Chondrocyte (in vitro differentiated cells): ENCODE data around the gene INTS7. TPM values are rescaled to one million over a fixed set of nuclear protein-coding genes. Genes with fewer than 3 reads are reported as not detected.

Experiments
- DNase-seq: peaks from one replicate; pipeline ENCODE4 v3.0.0; 2021; ENCODE audit warnings: mixed read lengths, low spot score
- H3K27ac Mint-ChIP-seq: one replicate; pipeline ENCODE4 v1.8.0; 2021; ENCODE audit warnings: mild to moderate bottlenecking, moderate library complexity, mixed read lengths; ENCODE audit not compliant: unreplicated experiment
- H3K27me3 Mint-ChIP-seq: 2 replicates; pipeline ENCODE4 v1.8.0; 2021; ENCODE audit warnings: low read depth, mixed read lengths
- H3K36me3 Mint-ChIP-seq: 2 replicates; pipeline ENCODE4 v1.8.0; 2021; ENCODE audit warnings: low read depth, mixed read lengths
- H3K4me1 Mint-ChIP-seq: 2 replicates; pipeline ENCODE4 v1.8.0; 2021; ENCODE audit warnings: low read depth, mild to moderate bottlenecking, mixed read lengths
- H3K4me3 Mint-ChIP-seq: one replicate; pipeline ENCODE4 v1.8.0; 2021; ENCODE audit warnings: mild to moderate bottlenecking, moderate library complexity, mixed read lengths; ENCODE audit not compliant: unreplicated experiment
- H3K9me3 Mint-ChIP-seq: 2 replicates; pipeline ENCODE4 v1.8.0; 2021; ENCODE audit warnings: low read depth, mixed read lengths
- CTCF ChIP-seq: fragments of 200-600 bp; sonication (generic); IDR thresholded peaks from 2 replicates; pipeline ENCODE4 v1.5.0; 2021; ENCODE audit warnings: antibody characterized with exemption, mild to moderate bottlenecking, moderate library complexity
- microRNA-seq: library from miRNA; unstranded; fragments of <30 nt; microRNA quantifications from one replicate; pipeline ENCODE4 v1.2.0, GENCODE V29; 2020; ENCODE audit warnings: borderline number of aligned reads
- total RNA-seq: library from RNA; stranded (reverse); gene quantifications from 3 replicates; pipeline ENCODE4 v1.2.1, GENCODE V29; 2021

The INTS7 gene
- total RNA-seq, 1 donor from 2014 or later, result 18.6 TPM

GRCh38 chr1:211895126-211895759 is 140.1 kb downstream of the INTS7 start:
- DNase-seq, result no peak
- Mint-ChIP-seq H3K4me1 (no peaks in the 10 kb centered on the region), H3K9me3 (no peaks in the 10 kb centered on the region), H3K27ac (no peak overlapping the region), H3K27me3 (peaks cover 2% of the 10 kb centered on the region), H3K4me3 (no peak overlapping the region), H3K36me3 (no peaks in the 10 kb centered on the region)
- TF ChIP-seq CTCF, result no peak

GRCh38 chr1:211894312-211894711 is 141.0 kb downstream of the INTS7 start:
- Mint-ChIP-seq H3K27me3 (peaks cover 2% of the 10 kb centered on the region), H3K4me1 (peaks cover 4% of the 10 kb centered on the region), H3K9me3 (no peaks in the 10 kb centered on the region), H3K27ac (no peak overlapping the region), H3K36me3 (no peaks in the 10 kb centered on the region), H3K4me3 (no peak overlapping the region)
- no peak for TF ChIP-seq CTCF
- no peak for DNase-seq

- TF ChIP-seq CTCF, result no peak
- no peaks in the 10 kb centered on the region for H3K36me3 Mint-ChIP-seq
- no peak overlapping the region for H3K27ac Mint-ChIP-seq
- H3K4me1 Mint-ChIP-seq, result peaks cover 6% of the 10 kb centered on the region
- no peaks in the 10 kb centered on the region for H3K9me3 Mint-ChIP-seq
- H3K27me3 Mint-ChIP-seq, result peaks cover 2% of the 10 kb centered on the region
- H3K4me3 Mint-ChIP-seq, result no peak overlapping the region
- DNase-seq, result no peak
These were observed 142.1 kb downstream of the INTS7 start for GRCh38 chr1:211893260-211893659.

- H3K4me1 Mint-ChIP-seq, result peaks cover 6% of the 10 kb centered on the region
- no peak for TF ChIP-seq CTCF
These were observed 142.8 kb downstream of the INTS7 start for GRCh38 chr1:211892577-211892976.

GRCh38 chr1:211891708-211892107 is 143.6 kb downstream of the INTS7 start:
- Mint-ChIP-seq H3K27me3 (no peaks in the 10 kb centered on the region), H3K4me1 (peaks cover 6% of the 10 kb centered on the region), H3K9me3 (no peaks in the 10 kb centered on the region), H3K27ac (no peak overlapping the region), H3K36me3 (no peaks in the 10 kb centered on the region), H3K4me3 (no peak overlapping the region)
- TF ChIP-seq CTCF, result no peak
- no peak for DNase-seq

More at GRCh38 chr1:211892577-211892976, 142.8 kb downstream of the INTS7 start:
- Mint-ChIP-seq H3K27ac (no peak overlapping the region), H3K4me3 (no peak overlapping the region), H3K27me3 (peaks cover 2% of the 10 kb centered on the region), H3K9me3 (no peaks in the 10 kb centered on the region), H3K36me3 (no peaks in the 10 kb centered on the region)
- no peak for DNase-seq

Small RNA genes within 50 kb of the gene (microRNA-seq; reads per million reads assigned to microRNA genes)
- not detected for gene MIR3122

Other genes with a start within 250 kb of the INTS7 start
- gene LPGAT1, start 204.8 kb downstream of the INTS7 start, total RNA-seq, result 50.7 to 60.1 TPM (median 59.1 TPM) in 3 replicates
- 3.6 to 24.2 TPM (median 3.8 TPM) in 3 replicates for gene DTL, start 191 bp upstream of the INTS7 start, total RNA-seq
- gene PPP2R5A, start 249.9 kb upstream of the INTS7 start, total RNA-seq, result 12.2 to 16.9 TPM (median 16.8 TPM) in 3 replicates